HCT116 (cell line): ENCODE results near the gene FBXO15. TPM values are rescaled to one million over a fixed set of nuclear protein-coding genes. Genes with fewer than 3 reads are reported as not detected.

Experiments
- ATAC-seq: fragments of 200-7000 bp; cut with Tn5 transposase; 2 replicates; pipeline ENCODE4 v1.9.1; 2020; ENCODE audit warnings: mild to moderate bottlenecking, moderate library complexity
- BruUV-seq: library from RNA; stranded (reverse); fragments of 400-500 nt; replicated peaks from 2 replicates; lab custom pipeline; 2021; lab: Mats Ljungman, UMichigan
- CTCF ChIA-PET: fragments of 300-600 bp; sonication (Branson Sonifier 250); formaldehyde crosslinking; loops from one replicate; lab custom pipeline; 2021; ENCODE audit warnings: antibody characterized with exemption; lab: Charles Lee
- POLR2A ChIA-PET: fragments of 300-600, 350-600 bp; sonication (Branson Sonifier 250); formaldehyde crosslinking; loops from one replicate; lab custom pipeline; 2021; ENCODE audit warnings: antibody characterized with exemption; lab: Charles Lee
- RAD21 ChIA-PET, 2 experiments: fragments of 300-600 bp; sonication (Branson Sonifier 250); formaldehyde crosslinking; loops; one replicate each; lab custom pipeline; 2023; ENCODE audit warnings: low total read pairs in 2 of 2; ENCODE audit not compliant: uncharacterized antibody in 2 of 2, unreplicated experiment in 2 of 2, low non-redundant PET in 1 of 2; lab: Charles Lee
- DNase-seq: peaks from one replicate; pipeline ENCODE4 v3.0.0-alpha.2; 2010; ENCODE audit warnings: low read depth, low spot score
- H2AFZ ChIP-seq: fragments of 200-600 bp; shearing (Covaris generic), sonication (generic); 2 replicates; pipeline ENCODE4 v1.6.1; 2017; ENCODE audit warnings: low read depth, mixed run types, mixed read lengths, antibody characterized with exemption, low read length; ENCODE audit not compliant: poor library complexity, severe bottlenecking
- H3K27ac ChIP-seq: 2 replicates; pipeline ENCODE4 v1.5.1; 2012; ENCODE audit warnings: low read depth, low read length
- H3K27me3 ChIP-seq: fragments of 200-600 bp; sonication (generic); 2 replicates; pipeline ENCODE4 v1.6.1; 2016; ENCODE audit warnings: mixed run types, low read length, mixed read lengths; ENCODE audit not compliant: insufficient read depth
- H3K36me3 ChIP-seq, 2 experiments: fragments of 200-500 bp in 1 of 2; fragments of 200-600 bp in 1 of 2; sonication (Bioruptor generic) in 1 of 2; sonication (generic) in 1 of 2; 2 replicates each; pipeline versions ENCODE4 v1.5.1 to v1.6.1; 2014 to 2016; ENCODE audit warnings: low read length in 2 of 2, inconsistent platforms in 1 of 2, mixed read lengths in 1 of 2, mixed run types in 1 of 2; ENCODE audit not compliant: insufficient read depth in 2 of 2, control insufficient read depth in 1 of 2
- H3K4me1 ChIP-seq, 2 experiments: fragments of 200-600 bp in 1 of 2; sonication (generic) in 1 of 2; 2 replicates each; pipeline versions ENCODE4 v1.5.1 to v1.6.1; 2012 to 2017; ENCODE audit warnings: low read length in 2 of 2, inconsistent platforms in 1 of 2, mild to moderate bottlenecking in 1 of 2, mixed read lengths in 1 of 2, mixed run types in 1 of 2, moderate library complexity in 1 of 2; ENCODE audit not compliant: insufficient read depth in 2 of 2, control insufficient read depth in 1 of 2
- H3K4me2 ChIP-seq: fragments of 200-600 bp; sonication (generic); 2 replicates; pipeline ENCODE4 v1.6.1; 2017; ENCODE audit warnings: mixed run types, low read length, mixed read lengths
- H3K4me3 ChIP-seq, 2 experiments: fragments of 200-600 bp in 1 of 2; sonication (generic) in 1 of 2; replicated peaks in 1 of 2; 2 replicates each; pipeline ENCODE4 v1.5.1; 2011 to 2016; ENCODE audit warnings: low read length in 2 of 2, control low read depth in 1 of 2, low read depth in 1 of 2, mild to moderate bottlenecking in 1 of 2, mixed read lengths in 1 of 2, mixed run types in 1 of 2
- H3K79me2 ChIP-seq: fragments of 200-600 bp; sonication (generic); 2 replicates; pipeline ENCODE4 v1.6.1; 2017; ENCODE audit warnings: mild to moderate bottlenecking, mixed run types, low read length, moderate library complexity, mixed read lengths; ENCODE audit not compliant: insufficient read depth
- H3K9ac ChIP-seq: fragments of 200-600 bp; sonication (generic); 2 replicates; pipeline ENCODE4 v1.6.1; 2016; ENCODE audit warnings: low read length, mixed read lengths
- H3K9me2 ChIP-seq: fragments of 200-600 bp; sonication (generic), shearing (Covaris generic); 2 replicates; pipeline ENCODE4 v1.6.1; 2017; ENCODE audit warnings: mixed run types, mild to moderate bottlenecking, moderate library complexity; ENCODE audit not compliant: insufficient read depth
- H3K9me3 ChIP-seq, 2 experiments: fragments of 200-500 bp in 1 of 2; fragments of 200-600 bp in 1 of 2; sonication (Bioruptor generic) in 1 of 2; sonication (generic) in 1 of 2; 2 replicates each; pipeline ENCODE4 v1.6.1; 2014 to 2017; ENCODE audit warnings: low read length in 2 of 2, mixed read lengths in 2 of 2, inconsistent platforms in 1 of 2, low read depth in 1 of 2, mild to moderate bottlenecking in 1 of 2, mixed run types in 1 of 2, moderate library complexity in 1 of 2; ENCODE audit not compliant: control insufficient read depth in 1 of 2, insufficient read depth in 1 of 2
- H4K20me1 ChIP-seq: fragments of 200-600 bp; sonication (generic), shearing (Covaris generic); 2 replicates; pipeline ENCODE4 v1.6.1; 2017; ENCODE audit warnings: mixed run types, mild to moderate bottlenecking, moderate library complexity; ENCODE audit not compliant: insufficient read depth
- ATF3 ChIP-seq: IDR thresholded peaks from 2 replicates; pipeline ENCODE4 v1.6.1; 2012
- CBX3 ChIP-seq: IDR thresholded peaks from 2 replicates; pipeline ENCODE4 v1.6.1; 2012; ENCODE audit warnings: low read depth
- CEBPB ChIP-seq: IDR thresholded peaks from 2 replicates; pipeline ENCODE4 v1.6.1; 2012; ENCODE audit warnings: low read depth
- FOSL1 ChIP-seq: IDR thresholded peaks from 2 replicates; pipeline ENCODE4 v1.6.1; 2012; ENCODE audit warnings: low read depth
- JUND ChIP-seq: IDR thresholded peaks from 2 replicates; pipeline ENCODE4 v1.6.1; 2012
- POLR2A ChIP-seq: IDR thresholded peaks from 2 replicates; pipeline ENCODE4 v1.7.0; 2011; ENCODE audit warnings: borderline replicate concordance; ENCODE audit not compliant: insufficient read depth, insufficient read length; ENCODE audit errors: extremely low read depth
- POLR2AphosphoS5 ChIP-seq: IDR thresholded peaks from 2 replicates; pipeline ENCODE4 v1.6.1; 2011; ENCODE audit warnings: mild to moderate bottlenecking, low read depth, low read length, moderate library complexity
- REST ChIP-seq: IDR thresholded peaks from 2 replicates; pipeline ENCODE4 v1.6.1; 2012; ENCODE audit warnings: low read depth
- SP1 ChIP-seq: IDR thresholded peaks from 2 replicates; pipeline ENCODE4 v1.6.1; 2012; ENCODE audit warnings: low read depth
- YY1 ChIP-seq: IDR thresholded peaks from 2 replicates; pipeline ENCODE4 v1.6.1; 2011; ENCODE audit warnings: low read length, low read depth, moderate library complexity, mild to moderate bottlenecking; ENCODE audit not compliant: insufficient replicate concordance; ENCODE audit errors: extremely low read depth
- ZFX ChIP-seq: fragments of 450-650 bp; IDR thresholded peaks from 2 replicates; pipeline ENCODE4 v1.6.1; 2017
- intact Hi-C: fragments of 100-400 bp; cut with micrococcal nuclease; formaldehyde crosslinking; loops from 2 replicates; pipeline ENCODE4 v1.10.0; 2022
- total RNA-seq: library from RNA; stranded (reverse); gene quantifications from one replicate; pipeline ENCODE4 v1.2.1, GENCODE V29; 2021; ENCODE audit not compliant: unreplicated experiment
- TF ChIP-seq, protein P1 (sequence below): IDR thresholded peaks from 2 replicates; pipeline ENCODE4 v1.6.1; 2012

FBXO15 gene
- total RNA-seq, 1 experiment from 2014 or later: 1.1 TPM

DNA sequence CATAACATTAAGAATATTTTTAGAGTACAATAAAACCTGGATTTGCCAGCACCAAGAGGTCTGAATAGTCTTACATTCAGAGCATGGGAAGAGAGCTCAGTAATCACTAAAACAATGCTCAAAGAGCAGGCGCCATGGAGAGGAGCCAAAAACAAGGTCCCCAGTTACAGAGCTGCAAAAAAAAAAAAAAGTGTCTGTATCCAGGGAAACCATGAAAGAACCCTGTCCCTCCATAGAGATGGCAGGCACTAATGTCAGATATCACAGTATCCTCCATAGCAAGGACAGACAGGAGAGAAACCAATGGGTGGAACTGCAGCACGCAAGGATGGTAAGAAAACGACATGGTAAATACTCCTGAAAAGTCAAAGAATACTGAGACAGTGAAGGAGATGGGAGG is 19.5 kb downstream of the FBXO15 start (continued):
- TF ChIP-seq POLR2A (no peak), FOSL1 (no peak)
- TF ChIP-seq, all 23 proteins: peak for 0

DNA sequence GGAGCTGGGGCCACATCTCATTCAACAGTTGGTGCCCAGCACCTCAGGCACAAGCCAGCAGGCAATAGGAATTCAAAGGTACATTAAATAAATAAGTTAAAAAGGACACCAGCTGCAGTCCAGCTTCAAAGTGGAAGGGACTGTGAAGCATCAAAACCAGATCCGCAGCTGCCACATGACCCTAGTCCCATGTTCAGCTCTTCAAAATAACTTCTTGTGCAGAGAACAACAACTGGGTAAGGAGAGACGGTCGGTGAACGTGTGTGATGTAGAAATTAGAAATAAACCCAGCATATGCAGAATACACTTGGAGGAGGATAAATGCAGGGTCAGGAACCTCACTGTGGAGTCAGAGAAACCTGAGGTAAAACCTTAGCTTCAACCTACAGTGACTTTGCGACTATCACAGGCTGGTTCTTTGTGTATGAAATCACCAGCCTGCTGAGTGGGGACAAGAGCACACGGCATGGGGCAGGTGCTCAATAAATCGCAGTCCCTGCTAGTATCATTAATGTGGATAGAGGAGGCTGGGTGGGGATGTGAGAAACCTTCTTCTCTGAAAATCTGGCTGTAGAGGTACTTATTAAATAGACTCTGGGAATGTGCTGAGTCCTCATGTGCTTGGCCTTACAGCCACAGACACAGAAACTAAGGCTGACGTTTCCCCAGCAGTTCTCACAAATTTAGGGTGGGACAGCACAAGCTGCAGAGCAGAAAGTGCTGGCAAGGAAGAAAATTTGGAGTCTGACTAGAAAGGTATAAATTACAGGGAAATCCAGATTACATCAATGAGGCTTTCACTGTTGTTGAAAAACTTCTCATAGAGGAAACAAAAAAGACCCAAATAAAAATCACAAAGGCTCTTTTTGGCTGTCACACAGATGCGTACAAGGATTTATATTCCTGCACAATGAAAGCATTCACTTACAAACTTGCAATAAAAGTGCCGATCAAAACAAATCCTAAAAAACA is 20.7 kb downstream of the FBXO15 start:
- Histone ChIP-seq H3K4me3 (no peak overlapping the region), H3K9ac (no peak overlapping the region), H3K9me2 (no peaks in the 10 kb centered on the region), H3K79me2 (no peaks in the 10 kb centered on the region), H3K9me3 (no peaks in the 10 kb centered on the region), H3K36me3 (no peaks in the 10 kb centered on the region), H3K27ac (no peak overlapping the region), H4K20me1 (no peaks in the 10 kb centered on the region), H3K4me2 (no peak overlapping the region), H3K27me3 (peaks cover 91% of the 10 kb centered on the region), H3K4me1 (no peaks in the 10 kb centered on the region), H2AFZ (no peak overlapping the region)
- RAD21 ChIA-PET: no interaction called here
- intact Hi-C loops: no loop called here
- CTCF ChIA-PET: no interaction called here
- no peak for ATAC-seq
- no TSS peak for BruUV-seq
- TF ChIP-seq CBX3 (no peak), YY1 (no peak), JUND (no peak), POLR2AphosphoS5 (no peak), SP1 (no peak), ZFX (no peak), CEBPB (no peak), REST (no peak), ATF3 (no peak)
- TF ChIP-seq, protein P1, sequence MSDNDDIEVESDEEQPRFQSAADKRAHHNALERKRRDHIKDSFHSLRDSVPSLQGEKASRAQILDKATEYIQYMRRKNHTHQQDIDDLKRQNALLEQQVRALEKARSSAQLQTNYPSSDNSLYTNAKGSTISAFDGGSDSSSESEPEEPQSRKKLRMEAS: no peak
- no peak for DNase-seq
- POLR2A ChIA-PET: no interaction called here
